HG03135 (cell line): ENCODE measurements around the gene NMT1.
"Not testable (repeated sequence)": the region's sequence is repeated elsewhere in the genome, so short reads cannot be mapped to it uniquely, and the experiment has no call there.

Experiments used
- ATAC-seq: cut with Tn5 transposase; IDR thresholded peaks from one replicate; pipeline ENCODE4 v1.9.1; 2021; ENCODE audit warnings: mild to moderate bottlenecking, moderate library complexity; ENCODE audit not compliant: unreplicated experiment

Gene NMT1

DNA sequence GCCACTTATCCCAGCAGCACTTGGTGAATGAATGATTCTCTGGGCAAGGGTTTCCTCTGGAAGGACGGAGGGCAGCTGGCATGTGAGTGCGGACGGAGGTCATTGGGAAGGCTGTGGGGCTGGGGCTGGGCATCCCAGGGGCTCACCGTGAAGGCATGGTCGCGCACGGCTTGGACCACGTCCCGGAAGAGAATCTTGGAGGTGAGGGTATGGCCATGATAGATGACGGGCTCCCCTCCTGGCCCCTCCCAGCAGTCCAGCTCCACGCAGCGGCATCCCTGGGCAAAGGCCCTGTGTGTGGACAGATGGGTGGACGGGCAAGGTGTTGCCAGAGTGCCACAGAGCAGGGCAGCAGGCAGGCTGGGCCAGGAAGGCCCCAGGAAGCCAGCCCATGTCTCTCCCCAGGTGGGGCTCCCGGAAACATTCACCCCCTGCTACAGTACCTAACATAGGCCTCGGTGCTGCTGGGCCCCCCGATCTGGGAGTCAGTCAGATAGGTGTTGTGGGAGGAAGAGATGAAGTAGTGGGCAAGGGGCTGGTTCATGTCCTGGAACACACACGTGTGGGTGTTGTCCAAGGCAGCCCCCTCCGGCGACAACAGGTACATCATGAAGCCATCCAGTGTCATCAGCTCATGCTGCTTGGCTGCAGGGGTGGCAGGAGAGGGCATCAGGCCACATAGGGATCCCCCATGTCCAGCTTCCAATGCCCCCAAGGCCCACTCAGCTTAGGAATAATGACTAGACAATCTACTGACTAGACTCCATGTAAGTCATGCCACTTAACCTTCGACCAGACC is 56.9 kb downstream of the NMT1 start:
- ATAC-seq, result no peak

DNA sequence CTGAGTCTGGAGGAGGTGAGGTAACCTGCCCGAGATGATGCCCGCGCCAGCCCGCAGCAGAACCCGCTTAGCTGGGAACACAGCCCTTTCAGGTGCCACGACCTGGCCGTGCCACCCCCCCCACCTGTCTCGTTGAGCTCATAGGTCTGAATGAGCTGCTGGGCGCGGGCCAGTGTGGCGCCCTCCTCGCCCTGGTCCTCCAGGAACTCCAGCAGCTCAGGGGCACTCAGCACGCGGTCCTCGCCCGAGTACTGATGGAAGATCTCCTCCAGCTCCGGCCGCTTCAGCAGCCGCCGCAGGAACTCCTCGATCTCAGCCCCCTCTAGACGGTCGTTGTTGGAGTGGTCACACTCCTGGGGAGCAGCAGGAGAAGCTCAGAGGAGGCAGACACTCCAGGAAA is 57.6 kb downstream of the NMT1 start:
- no peak for ATAC-seq

DNA sequence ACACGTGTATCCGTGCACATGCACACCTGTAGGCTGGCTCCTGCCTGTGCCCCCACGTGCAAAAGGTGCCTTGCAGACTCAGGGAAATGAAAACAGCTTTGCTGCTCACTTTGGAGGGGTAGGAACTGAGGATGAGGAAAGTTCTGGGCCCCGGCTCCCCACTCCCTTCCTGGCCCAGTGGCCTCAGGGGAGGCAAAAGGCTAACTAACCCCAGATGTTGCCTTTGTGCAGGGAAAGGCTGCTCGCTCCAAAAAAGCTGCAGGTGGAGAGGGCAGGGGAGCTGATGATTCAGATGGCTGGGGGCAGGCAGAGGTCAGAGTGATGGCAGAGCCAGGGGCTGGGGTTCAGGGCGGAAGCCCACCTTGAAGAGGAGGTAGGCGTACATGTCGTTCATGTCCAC is 58.8 kb downstream of the NMT1 start:
- ATAC-seq, result no peak

DNA sequence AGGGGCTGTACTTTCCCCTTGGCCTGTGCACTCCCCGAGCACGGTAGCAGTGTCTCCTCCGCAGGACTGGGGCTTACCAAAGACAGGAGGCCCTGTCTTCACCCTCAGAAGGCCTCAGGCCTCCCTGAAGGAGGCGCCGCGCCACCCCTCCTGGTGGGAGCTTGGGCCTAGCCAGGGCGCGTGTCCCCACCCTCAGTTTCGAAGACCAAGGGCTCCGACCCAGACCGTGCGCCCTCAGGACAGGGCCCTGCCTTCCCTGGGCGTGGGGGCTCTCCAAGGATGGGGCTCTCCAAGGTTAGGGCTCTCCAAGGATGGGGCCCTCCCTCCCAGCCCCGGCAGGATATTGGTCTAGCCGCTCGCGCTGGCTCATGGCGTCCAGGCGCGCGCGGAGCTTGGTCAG is 59.4 kb downstream of the NMT1 start:
- ATAC-seq, result no peak

DNA sequence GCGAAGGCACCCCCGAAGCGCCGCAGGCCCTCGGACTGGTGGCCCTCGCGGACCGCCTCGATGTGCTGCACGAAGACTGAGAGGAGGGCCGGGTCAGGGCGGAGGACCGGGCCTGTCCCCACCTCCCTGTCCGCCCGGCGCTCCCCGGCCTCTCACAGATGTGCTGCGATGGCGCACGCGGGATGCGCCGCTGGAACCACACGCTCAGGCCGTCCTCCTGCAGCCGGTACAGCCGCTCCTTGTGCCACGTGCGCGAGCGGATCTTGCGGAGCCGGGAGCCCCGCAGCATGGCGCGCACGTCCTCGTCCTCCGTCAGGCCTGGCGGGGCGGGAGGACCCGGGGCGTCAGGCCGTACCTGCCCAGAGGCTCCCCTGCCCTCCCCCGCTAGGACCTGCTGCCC is 59.9 kb downstream of the NMT1 start:
- no peak for ATAC-seq

DNA sequence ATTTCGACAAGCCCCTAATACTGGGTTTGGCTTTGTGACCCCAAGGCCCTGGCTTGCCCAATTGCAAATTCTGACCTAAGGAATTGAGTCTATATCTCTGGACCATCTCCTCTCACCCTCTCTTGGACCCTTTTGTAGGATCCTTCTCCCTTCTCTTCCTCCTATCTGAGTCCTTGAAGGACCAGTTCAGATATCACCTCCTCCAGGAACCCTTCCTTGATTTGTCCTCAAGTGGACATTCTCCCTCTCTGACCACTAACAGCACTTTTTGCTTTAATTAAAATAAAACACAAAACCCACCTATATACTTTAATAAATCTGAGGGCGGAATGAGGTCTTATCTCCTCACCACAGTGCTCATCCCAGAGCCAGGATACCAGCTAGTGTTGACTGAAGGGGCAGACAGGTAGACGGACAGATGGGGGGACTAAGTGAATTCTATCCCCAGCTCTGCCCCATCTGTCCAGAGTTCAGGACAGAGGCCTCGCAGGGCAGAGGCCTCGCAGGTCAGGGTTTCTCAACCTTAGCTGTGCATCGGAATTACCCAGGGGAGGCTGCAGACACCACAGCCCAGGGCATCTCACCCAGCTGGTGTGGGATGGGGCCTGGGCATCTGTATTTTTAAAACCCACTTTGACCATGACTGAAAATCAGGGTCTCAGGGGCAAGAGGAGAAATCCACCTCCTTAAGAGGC is 62.1 kb downstream of the NMT1 start:
- ATAC-seq, result no peak

DNA sequence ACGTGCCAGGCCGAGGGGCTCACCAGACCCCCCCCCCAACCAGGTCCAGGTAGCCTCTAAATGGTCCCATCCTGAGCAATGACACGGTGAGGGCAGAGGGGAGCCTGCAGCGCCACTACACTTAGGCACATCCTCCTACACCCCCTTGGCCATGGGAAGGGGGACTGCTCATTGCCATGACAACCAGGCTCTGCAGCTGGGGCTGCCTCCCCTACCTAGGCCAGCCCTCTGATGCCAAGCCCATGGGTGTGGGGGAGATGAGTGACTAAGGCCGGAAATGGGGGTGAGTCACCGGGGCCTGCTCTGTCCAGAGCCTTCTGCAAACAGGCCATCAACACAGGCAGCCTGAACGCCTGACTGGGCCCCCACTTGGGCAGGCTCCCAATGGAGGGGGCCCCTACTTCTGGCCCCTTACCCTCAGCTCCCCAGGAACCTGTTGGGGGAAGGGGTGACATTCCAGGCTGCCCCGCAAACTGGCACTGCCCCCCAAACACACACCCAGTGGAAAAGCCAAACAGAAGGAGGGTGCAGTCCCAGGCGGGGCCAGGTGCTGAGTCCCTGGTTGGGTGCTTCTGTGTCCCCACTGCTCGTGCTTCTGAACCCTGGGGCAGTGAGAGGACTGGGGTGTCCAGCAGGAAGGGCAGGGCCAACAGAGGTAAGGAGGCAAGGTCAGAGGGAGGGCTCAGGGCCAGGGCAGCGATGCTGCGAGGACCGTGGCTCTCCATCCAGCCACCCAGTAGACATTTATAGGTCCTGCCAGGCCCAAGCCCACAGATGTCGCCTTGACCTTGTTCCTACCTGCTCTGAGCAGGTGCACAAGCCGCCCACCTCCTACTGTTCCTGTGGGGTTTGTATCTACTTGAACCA is 63.0 kb downstream of the NMT1 start:
- no peak for ATAC-seq

DNA sequence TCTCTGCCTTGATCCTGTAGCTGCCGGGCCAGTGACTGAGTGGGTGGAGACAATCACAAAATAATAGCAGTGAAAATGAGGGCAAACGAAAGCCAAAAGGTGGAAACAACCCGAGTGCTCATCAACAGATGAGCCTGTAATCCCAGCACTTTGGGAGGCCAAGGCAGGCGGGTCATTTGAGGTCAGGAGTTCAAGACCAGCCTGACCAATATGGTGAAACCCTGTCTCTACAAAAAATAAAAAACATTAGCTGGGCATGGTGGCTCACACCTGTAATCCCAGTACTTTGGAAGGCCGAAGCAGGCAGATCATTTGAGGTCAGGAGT is 63.6 kb downstream of the NMT1 start:
- not testable (repeated sequence) for ATAC-seq

DNA sequence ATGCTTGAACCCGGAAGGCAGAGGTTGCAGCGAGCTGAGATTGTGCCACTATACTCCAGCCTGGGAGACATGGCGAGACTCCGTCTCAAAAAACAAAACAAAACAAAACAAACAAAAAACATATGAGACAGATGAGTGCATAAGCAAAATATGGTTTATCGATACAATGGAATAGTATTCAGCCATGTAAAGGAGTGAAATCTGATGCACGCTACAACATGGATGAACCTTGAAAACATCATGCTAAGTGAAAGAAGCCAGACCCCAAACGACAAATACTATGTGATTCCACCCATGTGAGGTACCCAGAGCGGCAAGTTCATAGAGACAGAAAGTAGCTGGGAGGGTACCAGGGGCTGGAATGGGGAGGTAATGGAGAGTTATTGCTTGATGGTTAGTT is 64.4 kb downstream of the NMT1 start:
- ATAC-seq, result no peak

DNA sequence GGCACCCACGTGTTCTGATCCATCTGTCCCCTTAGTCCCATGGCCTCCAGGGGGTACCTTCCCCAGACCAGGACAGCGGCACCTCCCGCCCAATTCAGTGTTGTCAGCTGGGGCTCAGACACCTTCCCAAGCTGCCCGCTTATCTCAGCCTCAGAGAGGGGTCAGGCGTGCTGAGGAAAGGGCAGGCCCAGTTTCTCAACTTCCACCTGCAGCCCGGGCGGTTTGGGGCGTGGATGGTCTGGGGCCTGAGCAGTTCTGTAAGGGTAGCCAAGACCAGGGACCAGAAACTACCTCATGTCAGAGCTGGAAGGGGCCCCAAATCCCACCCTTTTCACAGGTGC is 66.1 kb downstream of the NMT1 start:
- no peak for ATAC-seq

DNA sequence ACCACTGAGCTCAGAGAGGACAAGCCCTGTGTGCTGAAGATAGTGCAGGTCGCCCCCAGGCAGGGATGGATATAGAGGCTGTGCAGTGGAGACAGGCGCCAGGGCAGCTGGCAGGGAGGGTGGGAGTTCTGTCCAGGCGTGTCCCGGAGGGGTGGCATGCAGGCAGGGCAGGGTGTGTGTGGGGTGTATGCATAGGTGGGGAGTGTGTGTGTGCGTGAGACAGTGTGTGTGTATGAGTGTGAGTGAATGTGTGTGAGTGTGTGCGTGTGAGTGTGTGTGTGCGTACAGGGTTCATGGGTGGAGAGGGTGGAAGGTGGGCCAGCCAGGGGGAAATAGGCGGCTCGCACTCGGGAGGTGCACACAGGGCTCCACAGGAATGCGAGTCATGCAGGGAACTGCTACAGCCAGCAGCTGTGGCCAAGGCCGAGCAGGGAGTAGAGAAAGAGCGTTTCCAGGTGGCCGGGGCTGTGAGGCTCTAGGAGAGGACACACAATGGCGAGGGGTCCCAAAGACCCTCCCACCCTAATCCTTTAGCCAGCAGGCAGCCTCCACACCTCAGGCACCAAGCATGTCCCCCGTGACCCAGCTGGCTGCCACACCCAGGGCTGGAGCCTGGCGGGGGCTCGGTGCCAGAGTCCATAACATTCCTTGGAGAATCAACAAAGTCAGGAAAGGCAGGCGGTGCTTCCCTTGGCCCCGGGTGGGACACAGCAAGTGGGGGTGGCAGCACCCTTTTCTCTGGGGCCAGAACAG is 66.6 kb downstream of the NMT1 start:
- no peak for ATAC-seq

DNA sequence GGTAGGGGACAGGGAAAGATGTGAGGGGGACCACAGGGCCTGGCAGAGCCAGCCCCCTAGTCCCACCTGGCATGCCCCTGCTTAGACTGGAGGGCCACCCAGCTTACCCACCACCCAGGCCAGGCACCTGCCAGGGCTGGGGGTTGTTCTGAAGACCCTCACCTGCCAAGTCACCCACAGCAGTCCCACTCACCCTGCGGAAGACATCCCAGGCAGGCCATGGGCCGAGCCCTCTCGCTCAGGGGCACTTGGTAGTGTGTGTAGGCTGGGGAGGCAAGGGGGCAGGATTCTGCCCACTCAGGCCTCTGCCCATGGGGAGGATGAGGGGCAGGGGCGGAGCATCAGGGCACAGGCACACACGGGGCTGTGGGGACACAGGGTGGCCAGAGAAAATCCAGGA is 67.2 kb downstream of the NMT1 start:
- no peak for ATAC-seq

DNA sequence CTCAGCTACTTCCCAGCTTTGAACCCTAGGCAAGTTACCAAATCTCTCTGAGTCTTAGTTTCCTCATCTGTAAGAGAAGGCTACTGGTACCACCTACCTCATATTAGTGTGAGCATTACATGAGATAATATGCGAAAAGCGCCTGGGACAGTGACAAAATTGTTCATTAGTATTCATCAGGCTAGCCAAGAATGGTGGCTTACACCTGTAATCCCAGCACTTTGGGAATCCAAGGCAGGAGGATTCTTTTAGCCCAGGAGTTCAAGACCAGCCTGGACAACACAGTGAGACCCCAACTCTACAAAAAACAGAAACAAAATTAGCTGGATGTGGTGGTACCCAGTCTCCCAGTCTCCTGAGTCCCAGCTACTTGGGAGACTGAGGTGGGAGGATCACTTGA is 67.9 kb downstream of the NMT1 start:
- no peak for ATAC-seq

DNA sequence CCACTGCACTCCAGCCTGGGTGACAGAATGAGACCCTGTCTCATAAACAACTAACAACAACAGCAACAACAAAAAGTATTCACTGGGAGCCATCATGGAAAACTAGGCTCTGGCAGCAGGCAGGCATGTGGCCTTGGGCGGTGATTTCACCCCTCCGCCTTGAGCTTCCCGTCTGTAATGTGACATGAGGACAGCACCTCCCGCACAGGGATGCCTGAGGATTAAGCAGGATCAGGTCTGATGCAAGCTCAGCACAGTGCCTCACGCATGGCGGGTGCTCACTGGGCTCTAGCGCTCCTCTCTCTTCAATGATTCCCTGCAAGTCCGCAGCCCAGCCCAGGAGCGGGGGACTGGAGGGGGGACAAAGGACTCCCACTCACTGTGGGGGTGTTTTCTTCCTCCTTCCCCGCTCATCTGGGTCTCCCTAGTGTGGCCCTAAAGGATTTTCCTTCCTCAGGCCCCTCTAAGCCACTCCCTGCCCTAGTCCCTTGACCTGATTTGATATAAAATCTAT is 68.4 kb downstream of the NMT1 start:
- ATAC-seq, result no peak

DNA sequence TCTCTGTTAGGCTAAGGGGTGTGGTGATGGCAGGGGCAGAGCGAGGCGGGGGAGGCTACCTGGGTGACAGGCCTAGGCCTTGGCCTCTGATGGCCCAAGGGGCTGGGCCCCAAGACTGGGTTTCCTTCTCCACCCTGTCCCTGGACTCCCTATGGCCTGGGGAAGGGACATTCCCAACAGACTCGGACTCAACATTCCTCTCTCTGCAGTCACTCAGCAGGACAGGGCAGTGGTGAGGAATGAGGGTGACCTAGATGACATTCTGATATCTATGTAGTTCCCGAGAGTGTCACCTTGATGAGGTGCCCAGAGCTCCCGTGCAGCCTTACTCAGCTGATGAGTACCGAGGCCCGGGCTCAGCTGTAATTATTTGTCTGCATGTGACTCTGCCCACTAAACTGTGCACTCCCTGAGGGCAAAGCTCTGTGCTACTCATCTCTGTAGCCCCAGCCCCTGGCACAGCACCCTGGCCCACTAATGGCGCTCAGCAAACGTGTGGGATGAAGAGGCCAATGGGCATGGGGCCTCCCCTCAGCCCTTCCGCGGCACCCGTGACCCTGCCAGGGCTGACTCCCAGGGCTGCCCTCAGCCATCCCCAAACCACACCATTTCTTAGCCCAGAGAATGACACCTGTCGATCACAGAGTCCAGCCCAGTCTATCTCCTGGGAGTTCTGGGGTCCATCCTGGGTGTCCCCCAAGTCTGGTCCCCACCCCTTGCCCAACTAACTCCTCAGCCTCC is 69.0 kb downstream of the NMT1 start:
- no peak for ATAC-seq

DNA sequence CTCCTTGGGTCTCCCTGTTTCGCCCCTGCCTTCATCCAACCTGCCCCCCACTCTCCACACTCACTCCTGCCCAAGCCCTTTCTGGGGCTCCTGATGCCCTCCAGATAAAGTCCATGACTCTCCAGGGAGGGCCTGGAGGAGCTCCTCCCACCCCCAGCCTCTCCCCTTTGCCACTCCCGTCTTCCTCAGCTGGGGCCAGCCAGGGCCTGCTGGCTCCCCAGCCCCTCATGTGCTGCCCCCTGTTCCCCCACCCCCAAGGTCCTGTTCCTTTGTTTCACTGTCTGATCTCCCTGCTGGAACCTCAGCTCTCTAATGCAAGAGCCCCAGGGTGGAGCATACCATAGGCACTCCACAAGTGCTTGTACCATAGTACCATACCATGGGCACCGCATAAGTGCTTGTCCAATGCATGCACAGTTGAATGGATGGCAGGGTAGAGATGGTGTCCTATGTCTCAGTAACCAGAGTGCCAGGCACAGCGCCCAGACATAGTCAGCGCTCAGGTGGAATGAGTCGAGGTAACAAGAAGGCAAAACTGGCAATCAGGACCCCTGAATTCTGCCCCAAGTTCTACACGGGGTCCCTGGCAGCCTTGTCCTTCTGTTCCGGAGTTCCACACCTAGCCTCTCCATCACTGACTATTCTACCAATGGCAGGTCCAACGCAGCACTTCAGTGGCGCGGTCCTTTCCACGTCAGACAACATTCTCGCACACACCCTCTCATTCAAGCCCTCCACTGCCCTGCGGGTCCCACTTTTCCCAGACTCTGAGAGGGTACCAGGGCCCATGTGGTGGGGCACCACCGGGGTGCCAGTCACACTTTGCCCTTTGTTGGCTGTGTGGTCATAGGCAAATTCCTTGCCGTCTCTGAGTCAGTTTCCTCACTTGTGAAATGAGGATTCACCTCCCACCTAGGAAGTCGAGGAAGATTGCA is 69.8 kb downstream of the NMT1 start:
- no peak for ATAC-seq

DNA sequence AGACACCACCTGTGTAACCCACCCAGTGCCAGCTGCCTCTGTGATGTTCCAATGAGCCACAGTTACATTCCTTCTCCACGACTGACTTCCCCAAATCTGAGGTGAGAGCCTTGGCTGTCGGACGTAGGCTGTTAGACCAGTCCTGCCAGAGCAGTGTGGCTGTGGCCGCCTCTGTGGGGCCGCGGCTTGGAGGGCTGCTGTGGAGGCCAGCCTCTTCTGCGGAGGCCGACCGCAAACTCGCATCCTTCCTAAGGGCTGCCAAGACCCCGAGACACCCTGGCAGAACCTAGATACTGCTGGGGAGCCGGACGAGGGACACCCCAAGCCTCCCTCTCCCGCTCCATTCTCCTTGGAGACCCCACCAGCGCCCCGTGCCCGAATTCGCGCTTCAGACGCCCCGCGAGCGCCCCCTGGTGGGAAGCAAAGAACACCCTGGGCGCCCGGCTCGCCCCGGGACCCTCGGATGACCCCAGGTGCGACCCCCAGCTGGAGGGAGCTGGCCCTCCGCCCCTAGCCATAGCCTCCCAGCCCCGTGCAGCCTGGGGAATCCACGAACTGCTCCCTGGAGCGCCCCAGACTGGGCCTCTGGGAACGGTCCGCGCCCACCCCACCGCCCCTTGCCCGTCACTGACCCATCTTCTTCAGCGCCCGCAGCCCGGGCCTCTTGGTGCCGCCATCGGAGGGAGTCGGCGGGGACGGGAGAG is 70.7 kb downstream of the NMT1 start:
- no peak for ATAC-seq

DNA sequence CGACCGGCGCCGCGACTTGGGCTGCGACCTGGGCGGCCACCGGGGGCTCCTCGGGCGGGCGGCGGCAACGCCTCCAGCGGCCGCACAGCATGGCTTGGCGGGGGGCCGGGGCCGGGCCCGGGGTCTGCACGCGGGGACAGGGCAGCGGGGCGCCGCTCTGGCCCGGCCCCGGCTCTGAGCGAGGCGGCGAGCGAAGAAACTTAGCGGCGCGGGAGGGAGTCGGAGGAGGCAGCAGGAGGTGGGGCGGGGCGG is 71.1 kb downstream of the NMT1 start, which contains the start of gene PLCD3:
TSS of gene PLCD3 (minus strand) at position 196 of the 252 bp plus-strand sequence. CDS start at position 91, 105 bp downstream.
- ATAC-seq, result no peak
